Nephron (organoid): ENCODE data around the gene DHPS.

Experiments used
- H3K27ac Mint-ChIP-seq, 3 experiments: 2 replicates each; pipeline ENCODE4 v1.8.0; 2020; ENCODE audit warnings: mixed read lengths in 3 of 3, mild to moderate bottlenecking in 2 of 3, moderate library complexity in 1 of 3
- H3K27me3 Mint-ChIP-seq: 2 replicates; pipeline ENCODE4 v1.8.0; 2021; ENCODE audit warnings: low read depth, mild to moderate bottlenecking, moderate library complexity, mixed read lengths
- H3K36me3 Mint-ChIP-seq: 2 replicates; pipeline ENCODE4 v1.8.0; 2020; ENCODE audit warnings: low read depth, mixed read lengths
- H3K4me1 Mint-ChIP-seq: 2 replicates; pipeline ENCODE4 v1.8.0; 2020; ENCODE audit warnings: mixed read lengths
- H3K4me3 Mint-ChIP-seq, 3 experiments: 2 replicates each; pipeline ENCODE4 v1.8.0; 2020; ENCODE audit warnings: mild to moderate bottlenecking in 3 of 3, mixed read lengths in 3 of 3, moderate library complexity in 2 of 3
- H3K9me3 Mint-ChIP-seq: 2 replicates; pipeline ENCODE4 v1.8.0; 2020; ENCODE audit warnings: mixed read lengths
- CTCF ChIP-seq, 3 experiments: fragments of 200-600 bp; sonication (generic); IDR thresholded peaks; one replicate each; pipeline ENCODE4 v1.5.0; 2021; ENCODE audit warnings: antibody characterized with exemption in 3 of 3; ENCODE audit not compliant: unreplicated experiment in 3 of 3

The DHPS gene

DNA sequence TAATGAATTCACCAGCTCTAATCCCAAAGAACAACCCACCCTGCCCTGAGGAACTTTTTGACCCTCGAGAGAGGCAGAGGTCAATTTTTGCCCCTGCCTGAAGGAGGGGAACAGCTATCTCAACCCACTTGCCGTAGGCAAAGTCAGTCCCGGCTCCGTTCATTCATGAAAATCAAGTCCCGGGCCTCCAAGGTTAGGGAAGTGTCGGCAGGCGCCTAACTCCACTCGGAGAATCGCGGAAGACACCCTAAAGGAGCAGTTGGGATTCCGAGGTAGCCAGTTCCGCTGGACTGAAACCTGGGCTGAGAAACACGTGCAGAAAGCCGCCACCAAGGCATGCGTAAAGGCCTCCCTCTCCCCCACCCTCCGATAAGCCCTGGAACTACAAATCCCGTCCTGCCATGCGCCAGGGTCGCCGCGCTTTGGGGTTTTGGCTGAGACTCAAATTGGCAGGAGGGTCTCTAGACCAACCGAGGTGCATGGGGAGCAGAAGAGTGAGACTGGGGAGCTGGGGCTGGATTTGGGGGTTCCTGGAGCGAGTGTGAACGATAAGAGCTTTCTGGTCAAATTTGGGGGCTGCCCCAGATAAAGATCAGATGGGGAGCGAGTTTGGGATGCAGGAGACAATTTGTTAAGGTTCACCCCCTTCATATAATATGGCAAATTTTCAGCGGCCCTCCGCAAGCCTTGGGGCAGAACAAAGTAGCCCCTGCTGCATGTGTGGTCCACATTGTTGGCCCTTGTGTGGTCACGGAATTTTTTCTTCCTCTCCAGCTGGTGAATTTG is 42.2 kb upstream of the DHPS start, which contains the start of gene TNPO2:
TSS of gene TNPO2 (minus strand) at position 292 of the 786 bp plus-strand sequence. CDS start 2,955 bp downstream, outside the sequence.
- H3K9me3 Mint-ChIP-seq: no peaks in the 10 kb centered on the region
- H3K27ac Mint-ChIP-seq: peak within 1 kb of the TSS; percentile 96 to 100 (median 99)
- H3K4me3 Mint-ChIP-seq: peak within 1 kb of the TSS; percentile 92 to 95 (median 94)
- peaks cover 23% of the 10 kb centered on the region for H3K36me3 Mint-ChIP-seq
- no peaks in the 10 kb centered on the region for H3K27me3 Mint-ChIP-seq
- H3K4me1 Mint-ChIP-seq: peaks cover 24% of the 10 kb centered on the region
- no peak for TF ChIP-seq CTCF (IDR thresholded peaks at IDR 0.05; ENCODE audit: unreplicated experiment in 3 of 3)

GRCh38 chr19:12723381-12723640 is 41.6 kb upstream of the DHPS start:
- H3K27ac Mint-ChIP-seq: peak overlapping the region; percentile 96 to 100 (median 99)
- peak overlapping the region; percentile 92 to 95 (median 94) for H3K4me3 Mint-ChIP-seq
- H3K9me3 Mint-ChIP-seq: no peaks in the 10 kb centered on the region
- H3K27me3 Mint-ChIP-seq: no peaks in the 10 kb centered on the region
- H3K36me3 Mint-ChIP-seq: peaks cover 25% of the 10 kb centered on the region
- TF ChIP-seq CTCF (IDR thresholded peaks at IDR 0.05; ENCODE audit: unreplicated experiment in 3 of 3): no peak
- peaks cover 24% of the 10 kb centered on the region for H3K4me1 Mint-ChIP-seq

- H3K27me3 Mint-ChIP-seq: no peaks in the 10 kb centered on the region
- TF ChIP-seq CTCF (IDR thresholded peaks at IDR 0.05; ENCODE audit: unreplicated experiment in 3 of 3): no peak
- H3K36me3 Mint-ChIP-seq: peaks cover 21% of the 10 kb centered on the region
- no peaks in the 10 kb centered on the region for H3K9me3 Mint-ChIP-seq
- H3K27ac Mint-ChIP-seq: peak overlapping the region; percentile 96 to 100 (median 99)
- H3K4me3 Mint-ChIP-seq: peak overlapping the region; percentile 92 to 95 (median 94)
- H3K4me1 Mint-ChIP-seq: peaks cover 24% of the 10 kb centered on the region
These were observed 41.1 kb upstream of the DHPS start for GRCh38 chr19:12722566-12723380.

DNA sequence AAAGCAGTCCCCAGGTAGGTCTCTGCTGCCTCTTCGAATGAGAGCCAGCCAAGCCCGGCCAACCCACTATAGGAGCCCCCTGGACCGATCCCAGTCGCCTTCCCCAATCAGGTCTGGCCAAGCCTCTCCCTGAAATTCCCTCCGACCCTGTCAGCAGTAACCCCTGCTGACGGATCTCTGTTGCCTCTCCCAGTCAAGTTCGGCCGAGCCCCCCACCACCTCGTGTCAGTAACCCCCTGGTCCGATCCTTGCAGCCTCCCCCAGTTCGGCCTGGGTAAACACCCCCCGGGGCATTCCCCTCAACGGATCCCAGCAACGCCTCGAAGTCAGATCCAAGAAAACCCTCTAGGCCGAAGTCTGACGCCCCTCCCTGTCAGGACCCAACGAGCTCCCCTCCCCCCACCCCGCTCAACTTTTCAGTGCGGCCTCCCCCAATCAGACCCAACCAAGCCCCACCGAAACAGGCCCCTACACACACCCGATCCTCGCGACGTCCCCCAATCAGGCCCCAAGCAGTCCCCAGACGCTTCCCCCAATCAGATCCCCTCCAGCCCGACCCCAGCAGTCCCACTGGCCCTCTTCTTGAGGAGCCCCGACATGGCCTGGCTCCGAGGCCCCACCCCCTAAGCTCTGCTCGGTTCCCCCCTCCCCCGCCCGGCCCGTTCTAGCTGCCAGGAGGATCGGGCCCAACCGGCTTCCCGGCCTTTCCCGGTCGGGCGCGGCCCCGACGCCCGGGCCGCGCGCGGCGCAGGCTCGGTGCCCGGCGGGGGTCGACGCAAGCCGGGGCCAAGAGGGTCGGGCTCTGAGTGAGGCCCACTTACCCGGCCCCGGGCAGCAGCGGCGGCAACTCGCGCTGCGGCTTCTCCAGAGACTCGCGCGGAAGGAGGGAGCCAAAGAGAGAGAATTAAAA is 40.2 kb upstream of the DHPS start:
- no peak for TF ChIP-seq CTCF (IDR thresholded peaks at IDR 0.05; ENCODE audit: unreplicated experiment in 3 of 3)
- Mint-ChIP-seq H3K27me3 (no peaks in the 10 kb centered on the region), H3K9me3 (no peaks in the 10 kb centered on the region), H3K4me3 (peak overlapping the region; percentile 92 to 99 (median 97)), H3K4me1 (peaks cover 24% of the 10 kb centered on the region), H3K27ac (peak overlapping the region; percentile 99 to 100 (median 100)), H3K36me3 (peaks cover 20% of the 10 kb centered on the region)

DNA sequence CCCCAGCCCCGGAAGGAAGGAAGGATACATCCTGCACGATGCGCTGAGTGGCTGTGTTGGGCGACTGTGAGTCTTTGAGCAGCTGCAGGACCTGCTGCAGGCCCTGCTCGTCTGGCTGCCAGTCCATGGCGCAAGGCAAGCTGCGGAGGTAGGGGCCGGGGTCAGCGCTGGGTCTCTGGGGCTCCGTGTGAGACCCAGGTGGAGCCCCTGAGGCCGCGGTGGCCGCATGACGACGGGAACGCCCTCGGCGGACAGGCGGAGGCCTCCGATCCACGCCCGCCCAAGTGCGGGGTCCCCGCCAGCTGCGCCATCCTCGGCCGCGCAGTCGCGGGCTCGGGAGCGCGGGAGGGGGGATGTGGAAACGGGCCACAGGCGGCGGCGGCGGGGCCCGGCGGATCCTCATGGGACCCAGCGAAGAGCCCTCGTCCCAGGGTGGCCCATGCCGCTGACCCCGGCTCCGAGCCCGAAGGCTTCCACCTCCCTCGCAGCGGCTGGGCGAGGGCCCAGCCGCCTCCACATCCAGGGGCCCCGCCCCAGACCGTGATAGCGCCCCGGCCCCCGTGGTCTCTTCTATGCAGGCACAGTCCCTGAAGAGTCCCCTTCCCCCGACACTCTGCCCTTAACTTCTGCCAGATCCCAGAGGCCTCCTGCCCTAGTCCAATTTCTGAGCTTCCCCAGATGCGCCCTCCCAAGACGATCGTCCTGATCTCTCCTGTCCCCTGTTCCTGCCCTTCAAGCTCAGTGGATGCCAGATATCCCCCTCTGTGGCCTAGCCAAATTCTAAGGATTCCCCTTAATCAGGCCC is 39.4 kb upstream of the DHPS start:
- Mint-ChIP-seq H3K36me3 (peaks cover 29% of the 10 kb centered on the region), H3K4me1 (peaks cover 19% of the 10 kb centered on the region), H3K4me3 (peak overlapping the region; percentile 92 to 99 (median 97)), H3K27ac (peak overlapping the region; percentile 99 to 100 (median 100)), H3K9me3 (no peaks in the 10 kb centered on the region), H3K27me3 (no peaks in the 10 kb centered on the region)
- no peak for TF ChIP-seq CTCF (IDR thresholded peaks at IDR 0.05; ENCODE audit: unreplicated experiment in 3 of 3)
